Gastrocnemius medialis (tissue), 4 donors: ENCODE results near the gene NUB1.

Experiments used
- POLR2A ChIP-seq, 2 donors: fragments of 450-650 bp; IDR thresholded peaks; one replicate each; pipeline ENCODE4 v1.6.1; 2017; ENCODE audit warnings: antibody characterized with exemption in 2 of 2, mild to moderate bottlenecking in 2 of 2, moderate library complexity in 2 of 2
- TF ChIP-seq, protein P1 (sequence below), 5 experiments: fragments of 450-650 bp in 3 of 5; fragments of 200-600 bp in 2 of 5; sonication (generic) in 2 of 5; IDR thresholded peaks in 4 of 5; conservative IDR thresholded peaks in 1 of 5; 1 replicate in 4 of 5; 2 replicates in 1 of 5; pipeline ENCODE4 v1.5.1; 2016 to 2019; ENCODE audit warnings: antibody characterized with exemption in 5 of 5, mild to moderate bottlenecking in 3 of 5, moderate library complexity in 3 of 5

DNA sequence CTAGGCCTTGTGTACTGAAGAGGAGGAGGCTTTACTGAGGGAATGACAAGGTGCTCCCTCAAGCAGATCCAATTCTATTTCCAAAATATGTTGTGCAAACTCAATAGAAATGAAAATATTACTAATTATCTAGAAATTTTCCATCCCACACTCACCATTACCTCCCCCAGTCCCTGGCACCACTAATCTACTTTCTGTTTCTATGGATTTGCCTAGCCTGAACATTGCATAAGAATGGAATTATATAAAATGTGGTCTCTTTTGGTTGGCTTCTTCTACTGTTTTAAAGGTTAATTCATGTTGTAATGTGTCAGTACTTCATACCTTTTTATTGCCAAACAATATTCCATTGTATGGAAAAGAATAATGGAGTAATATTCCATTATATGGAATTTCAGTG, 18.7 kb upstream of the NUB1 start:
- no peak for TF ChIP-seq POLR2A (IDR thresholded peaks at IDR 0.05)
- TF ChIP-seq, protein P1, sequence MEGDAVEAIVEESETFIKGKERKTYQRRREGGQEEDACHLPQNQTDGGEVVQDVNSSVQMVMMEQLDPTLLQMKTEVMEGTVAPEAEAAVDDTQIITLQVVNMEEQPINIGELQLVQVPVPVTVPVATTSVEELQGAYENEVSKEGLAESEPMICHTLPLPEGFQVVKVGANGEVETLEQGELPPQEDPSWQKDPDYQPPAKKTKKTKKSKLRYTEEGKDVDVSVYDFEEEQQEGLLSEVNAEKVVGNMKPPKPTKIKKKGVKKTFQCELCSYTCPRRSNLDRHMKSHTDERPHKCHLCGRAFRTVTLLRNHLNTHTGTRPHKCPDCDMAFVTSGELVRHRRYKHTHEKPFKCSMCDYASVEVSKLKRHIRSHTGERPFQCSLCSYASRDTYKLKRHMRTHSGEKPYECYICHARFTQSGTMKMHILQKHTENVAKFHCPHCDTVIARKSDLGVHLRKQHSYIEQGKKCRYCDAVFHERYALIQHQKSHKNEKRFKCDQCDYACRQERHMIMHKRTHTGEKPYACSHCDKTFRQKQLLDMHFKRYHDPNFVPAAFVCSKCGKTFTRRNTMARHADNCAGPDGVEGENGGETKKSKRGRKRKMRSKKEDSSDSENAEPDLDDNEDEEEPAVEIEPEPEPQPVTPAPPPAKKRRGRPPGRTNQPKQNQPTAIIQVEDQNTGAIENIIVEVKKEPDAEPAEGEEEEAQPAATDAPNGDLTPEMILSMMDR (IDR thresholded peaks at IDR 0.05 in 4 of 5, conservative IDR thresholded peaks at IDR 0.05 in 1 of 5): no peak
